IMR-90 (cell line): ENCODE measurements around the gene SNIP1. TPM values are rescaled to one million over a fixed set of nuclear protein-coding genes. Genes with fewer than 3 reads are reported as not detected.

ENCODE experiments used
- ATAC-seq: fragments of 200-7000 bp; cut with Tn5 transposase; 2 replicates; pipeline ENCODE4 v1.9.1; 2020; ENCODE audit warnings: low read depth, mild to moderate bottlenecking, moderate library complexity
- BruUV-seq: library from RNA; stranded (reverse); fragments of 400-500 nt; replicated peaks from 2 replicates; lab custom pipeline; 2021; lab: Mats Ljungman, UMichigan
- CTCF ChIA-PET: fragments of 300-600 bp; formaldehyde crosslinking; extraction: SDS; loops from one replicate; lab custom pipeline; 2021; ENCODE audit warnings: antibody characterized with exemption; lab: Yijun Ruan, JAX
- POLR2A ChIA-PET: fragments of 300-600 bp; sonication (Branson Sonifier 250); formaldehyde crosslinking; loops from one replicate; lab custom pipeline; 2022; ENCODE audit warnings: antibody characterized with exemption; ENCODE audit not compliant: unreplicated experiment; lab: Charles Lee
- DNase-seq: peaks from one replicate; pipeline ENCODE4 v3.0.0; 2013
- H2AFZ ChIP-seq: replicated peaks from 2 replicates; pipeline ENCODE3; 2013; ENCODE audit warnings: low read length, mild to moderate bottlenecking; ENCODE audit not compliant: poor library complexity
- H2AK5ac ChIP-seq: 2 replicates; pipeline ENCODE4 v1.6.1; 2013; ENCODE audit warnings: low read depth, low read length, inconsistent platforms
- H2AK9ac ChIP-seq: replicated peaks from 2 replicates; pipeline ENCODE3; 2013; ENCODE audit warnings: mild to moderate bottlenecking, low read depth, low read length, moderate library complexity; ENCODE audit not compliant: poor library complexity
- H2BK120ac ChIP-seq: 2 replicates; pipeline ENCODE4 v1.6.1; 2013; ENCODE audit warnings: low read depth, low read length, inconsistent platforms
- H2BK15ac ChIP-seq: 3 replicates; pipeline ENCODE4 v1.6.1; 2013; ENCODE audit warnings: low read depth, low read length, inconsistent platforms
- H2BK20ac ChIP-seq: 2 replicates; pipeline ENCODE4 v1.6.1; 2013; ENCODE audit warnings: low read depth, mild to moderate bottlenecking, inconsistent platforms, low read length, moderate library complexity
- H2BK5ac ChIP-seq: 2 replicates; pipeline ENCODE4 v1.6.1; 2013; ENCODE audit warnings: mild to moderate bottlenecking, low read depth, low read length, inconsistent platforms; ENCODE audit not compliant: poor library complexity, severe bottlenecking
- H3K14ac ChIP-seq: replicated peaks from 2 replicates; pipeline ENCODE4 v1.6.1; 2013; ENCODE audit warnings: low read depth, low read length, inconsistent platforms
- H3K18ac ChIP-seq: 2 replicates; pipeline ENCODE4 v1.6.1; 2013; ENCODE audit warnings: low read depth, low read length, control low read depth
- H3K23ac ChIP-seq: 2 replicates; pipeline ENCODE4 v1.6.1; 2013; ENCODE audit warnings: low read depth, low read length, inconsistent platforms
- H3K27ac ChIP-seq: 2 replicates; pipeline ENCODE4 v1.5.1; 2013; ENCODE audit warnings: mild to moderate bottlenecking, control low read depth, low read length; ENCODE audit not compliant: insufficient read depth
- H3K27me3 ChIP-seq: 2 replicates; pipeline ENCODE4 v1.6.1; 2013; ENCODE audit warnings: low read length; ENCODE audit not compliant: control insufficient read depth, insufficient read depth
- H3K36me3 ChIP-seq: 2 replicates; pipeline ENCODE4 v1.6.1; 2013; ENCODE audit warnings: low read length, mixed read lengths; ENCODE audit not compliant: control insufficient read depth, insufficient read depth
- H3K4ac ChIP-seq: 2 replicates; pipeline ENCODE4 v1.6.1; 2013; ENCODE audit warnings: low read depth, low read length, inconsistent platforms
- H3K4me1 ChIP-seq: 2 replicates; pipeline ENCODE4 v1.6.1; 2013; ENCODE audit warnings: low read length, mixed read lengths; ENCODE audit not compliant: control insufficient read depth, insufficient read depth
- H3K4me2 ChIP-seq: 2 replicates; pipeline ENCODE4 v1.6.1; 2013; ENCODE audit warnings: low read depth, mild to moderate bottlenecking, control low read depth, low read length, moderate library complexity
- H3K4me3 ChIP-seq: 2 replicates; pipeline ENCODE4 v1.5.1; 2013; ENCODE audit warnings: low read depth, mild to moderate bottlenecking, control low read depth, low read length, moderate library complexity; ENCODE audit not compliant: insufficient read depth
- H3K56ac ChIP-seq: 2 replicates; pipeline ENCODE4 v1.6.1; 2013; ENCODE audit warnings: low read length, inconsistent platforms; ENCODE audit not compliant: insufficient read depth; ENCODE audit errors: extremely low read depth
- H3K79me1 ChIP-seq, 2 experiments: 2 replicates each; pipeline ENCODE4 v1.6.1; 2013; ENCODE audit warnings: low read length in 2 of 2, inconsistent platforms in 1 of 2, low read depth in 1 of 2
- H3K9ac ChIP-seq: 2 replicates; pipeline ENCODE4 v1.6.1; 2013; ENCODE audit warnings: low read depth, low read length, control low read depth
- H3K9me1 ChIP-seq: 2 replicates; pipeline ENCODE4 v1.6.1; 2013; ENCODE audit warnings: low read length, inconsistent platforms; ENCODE audit not compliant: insufficient read depth
- H3K9me3 ChIP-seq: 2 replicates; pipeline ENCODE4 v1.6.1; 2013; ENCODE audit warnings: low read length; ENCODE audit not compliant: control insufficient read depth, insufficient read depth
- H4K20me1 ChIP-seq: 2 replicates; pipeline ENCODE4 v1.6.1; 2013; ENCODE audit warnings: low read length, inconsistent platforms; ENCODE audit not compliant: insufficient read depth
- H4K5ac ChIP-seq: 2 replicates; pipeline ENCODE4 v1.6.1; 2013; ENCODE audit warnings: mild to moderate bottlenecking, low read depth, low read length, control low read depth
- H4K8ac ChIP-seq, 2 experiments: 2 replicates each; pipeline ENCODE4 v1.6.1; 2013; ENCODE audit warnings: low read depth in 2 of 2, low read length in 2 of 2, control low read depth in 1 of 2, inconsistent platforms in 1 of 2
- H4K91ac ChIP-seq: 2 replicates; pipeline ENCODE4 v1.6.1; 2013; ENCODE audit warnings: low read depth, low read length, inconsistent platforms; ENCODE audit not compliant: insufficient read depth
- MAFK ChIP-seq: IDR thresholded peaks from 2 replicates; pipeline ENCODE4 v1.6.1; 2012; ENCODE audit warnings: low read depth, low read length, improper control_type of control experiment
- MXI1 ChIP-seq: IDR thresholded peaks from 2 replicates; pipeline ENCODE4 v1.6.1; 2012; ENCODE audit warnings: low read depth, mild to moderate bottlenecking, low read length, moderate library complexity, borderline replicate concordance
- RAD21 ChIP-seq: IDR thresholded peaks from 2 replicates; pipeline ENCODE4 v1.6.1; 2012; ENCODE audit warnings: low read length, improper control_type of control experiment
- RCOR1 ChIP-seq: IDR thresholded peaks from 2 replicates; pipeline ENCODE4 v1.6.1; 2012; ENCODE audit warnings: mild to moderate bottlenecking, low read length, improper control_type of control experiment; ENCODE audit not compliant: insufficient replicate concordance
- WGBS, 2 experiments: methylation state at CpG; one replicate each; pipeline versions ENCODE4 v1.1.5 to v1.1.7; 2013; ENCODE audit warnings: missing lambda C conversion rate in 2 of 2; ENCODE audit not compliant: insufficient read length in 1 of 2; ENCODE audit errors: extremely low coverage in 2 of 2; 5-methylcytosine and 5-hydroxymethylcytosine counted together
- dilution Hi-C: fragments of 300-500 bp; cut with HindIII; formaldehyde crosslinking; loops from one replicate; pipeline ENCODE4 v1.14.3; 2018; ENCODE audit warnings: low sequenced_read_pairs; ENCODE audit not compliant: unreplicated experiment
- in situ Hi-C: fragments of 300-500 bp; cut with MboI; formaldehyde crosslinking; loops from 3 replicates; pipeline ENCODE4 v1.14.3; 2019; ENCODE audit warnings: low sequenced_read_pairs, inconsistent platforms, mixed read lengths
- intact Hi-C: fragments of 100-400 bp; cut with micrococcal nuclease; formaldehyde crosslinking; loops from 2 replicates; pipeline ENCODE4 v1.10.0; 2022
- polyA plus RNA-seq, 3 experiments: library from polyadenylated mRNA; depleted of rRNA; stranded (reverse); fragments of >200 nt; gene quantifications; 2 replicates each; pipeline ENCODE4 v1.2.3, GENCODE V29; 2012; ENCODE audit warnings: low replicate concordance in 1 of 3
- total RNA-seq: library from RNA; depleted of rRNA; stranded (reverse); fragments of >200 nt; gene quantifications from 2 replicates; pipeline ENCODE4 v1.2.3, GENCODE V29; 2012

SNIP1 gene
- total and polyA plus RNA-seq, 2 of the 4 experiments (the other 2 are of a cell fraction) = 6.8 to 11.3 TPM

DNA sequence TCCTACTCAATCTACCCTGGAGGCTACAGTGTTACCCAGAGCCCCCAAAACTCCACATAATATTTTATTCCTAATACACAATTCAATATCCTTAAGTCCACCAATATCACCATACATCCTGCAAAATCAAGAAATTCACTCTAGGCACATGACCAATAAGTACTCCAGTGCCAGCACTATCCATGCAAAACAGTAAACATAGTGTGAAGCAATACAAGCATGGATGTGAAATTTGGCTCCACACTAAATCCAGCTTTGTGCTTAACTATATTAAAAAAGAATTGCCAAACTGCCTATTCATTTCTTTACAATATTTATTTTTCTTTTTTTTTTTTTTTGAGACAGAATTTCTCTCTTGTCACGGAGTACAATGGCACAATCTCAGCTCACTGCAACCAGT is 36.5 kb downstream of the SNIP1 start:
- no peak overlapping the region for H3K56ac ChIP-seq
- no peak for TF ChIP-seq RAD21
- no peak for TF ChIP-seq RCOR1
- no peak for TF ChIP-seq MXI1
- no peak for TF ChIP-seq MAFK
- H2BK5ac ChIP-seq = no peak overlapping the region
- peaks cover 2% of the 10 kb centered on the region; the same call in 1 of the 2 replicates for H3K4me1 ChIP-seq
- H2BK120ac ChIP-seq = no peak overlapping the region
- DNase-seq (no peak), ATAC-seq (no peak)
- H4K5ac ChIP-seq = no peak overlapping the region
- no peak overlapping the region for H2BK15ac ChIP-seq
- no peak overlapping the region for H4K91ac ChIP-seq
- H3K27me3 ChIP-seq = no peaks in the 10 kb centered on the region
- H3K36me3 ChIP-seq = peaks cover 4% of the 10 kb centered on the region
- no peak overlapping the region for H2AFZ ChIP-seq
- dilution Hi-C loops (no loop called here), intact Hi-C loops (no loop called here), in situ Hi-C loops (no loop called here)
- H3K79me1 ChIP-seq = peaks cover 7 to 13% of the 10 kb centered on the region in 2 experiments; a peak in 3 of 4 replicates
- H3K4me2 ChIP-seq = no peak overlapping the region
- no peak overlapping the region for H3K18ac ChIP-seq
- H3K9me3 ChIP-seq = no peaks in the 10 kb centered on the region
- peaks cover 8% of the 10 kb centered on the region; the same call in 1 of the 2 replicates for H4K20me1 ChIP-seq
- H3K23ac ChIP-seq = no peak overlapping the region
- H3K9me1 ChIP-seq = no peaks in the 10 kb centered on the region; the same call in 1 of the 2 replicates
- H2AK5ac ChIP-seq = no peak overlapping the region
- no peak overlapping the region for H3K14ac ChIP-seq
- H2AK9ac ChIP-seq = no peak overlapping the region
- ChIA-PET CTCF (interaction anchor here (0.6 kb wide), 1 partner anchor 1400 kb away, joined by 3 read pairs; no protein-coding TSS in a partner anchor), POLR2A (no interaction called here)
- H3K9ac ChIP-seq = no peak overlapping the region
- no peak overlapping the region for H3K4me3 ChIP-seq
- no peak overlapping the region for H4K8ac ChIP-seq
- BruUV-seq = no TSS peak
- H3K4ac ChIP-seq = no peak overlapping the region
- no peak overlapping the region for H3K27ac ChIP-seq
- no peak overlapping the region for H2BK20ac ChIP-seq
- 50% methylated on average over 1 of the region's 1 CpG; no CpG with 5 or more reads in 1 of the 2 experiments for WGBS, 2 experiments
